GM12865 (cell line): ENCODE measurements around the gene CNOT3.
"Not testable (repeated sequence)": the region's sequence is repeated elsewhere in the genome, so short reads cannot be mapped to it uniquely, and the experiment has no call there.

Experiments used
- DNase-seq: peaks from one replicate; pipeline ENCODE4 v3.0.0; 2010; ENCODE audit warnings: low read depth
- H3K4me3 ChIP-seq: 2 replicates; pipeline ENCODE4 v1.5.1; 2011; ENCODE audit warnings: mild to moderate bottlenecking, low read depth, low read length, control low read depth
- TF ChIP-seq, protein P1 (sequence below): IDR thresholded peaks from 2 replicates; pipeline ENCODE4 v1.5.1; 2011; ENCODE audit warnings: low read length, control low read depth, low read depth, inconsistent platforms; ENCODE audit not compliant: insufficient read depth; ENCODE audit errors: missing control alignments

Gene CNOT3

DNA sequence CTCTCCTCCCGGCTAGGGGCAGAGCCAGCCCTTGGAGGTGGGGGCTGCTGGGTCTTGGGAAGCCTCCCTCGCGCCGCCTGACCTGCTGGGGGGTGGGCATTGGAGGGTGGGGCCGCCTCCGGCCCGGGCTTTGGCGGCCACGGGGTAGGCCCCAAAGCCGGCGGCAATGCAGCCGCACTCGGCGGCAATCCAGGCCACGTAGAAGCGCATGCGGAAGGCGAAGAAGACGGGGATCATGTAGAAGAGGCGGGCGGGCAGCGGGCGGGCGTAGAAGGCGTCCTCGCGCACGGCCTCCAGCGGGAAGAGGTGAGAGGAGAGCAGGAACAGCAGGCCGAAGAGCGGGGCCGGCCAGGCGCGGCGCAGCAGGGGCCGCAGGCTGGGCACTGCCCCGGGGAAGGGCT lies 43.1 kb downstream of the CNOT3 start:
- TF ChIP-seq, protein P1, sequence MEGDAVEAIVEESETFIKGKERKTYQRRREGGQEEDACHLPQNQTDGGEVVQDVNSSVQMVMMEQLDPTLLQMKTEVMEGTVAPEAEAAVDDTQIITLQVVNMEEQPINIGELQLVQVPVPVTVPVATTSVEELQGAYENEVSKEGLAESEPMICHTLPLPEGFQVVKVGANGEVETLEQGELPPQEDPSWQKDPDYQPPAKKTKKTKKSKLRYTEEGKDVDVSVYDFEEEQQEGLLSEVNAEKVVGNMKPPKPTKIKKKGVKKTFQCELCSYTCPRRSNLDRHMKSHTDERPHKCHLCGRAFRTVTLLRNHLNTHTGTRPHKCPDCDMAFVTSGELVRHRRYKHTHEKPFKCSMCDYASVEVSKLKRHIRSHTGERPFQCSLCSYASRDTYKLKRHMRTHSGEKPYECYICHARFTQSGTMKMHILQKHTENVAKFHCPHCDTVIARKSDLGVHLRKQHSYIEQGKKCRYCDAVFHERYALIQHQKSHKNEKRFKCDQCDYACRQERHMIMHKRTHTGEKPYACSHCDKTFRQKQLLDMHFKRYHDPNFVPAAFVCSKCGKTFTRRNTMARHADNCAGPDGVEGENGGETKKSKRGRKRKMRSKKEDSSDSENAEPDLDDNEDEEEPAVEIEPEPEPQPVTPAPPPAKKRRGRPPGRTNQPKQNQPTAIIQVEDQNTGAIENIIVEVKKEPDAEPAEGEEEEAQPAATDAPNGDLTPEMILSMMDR, result no peak
- DNase-seq, result no peak

DNA sequence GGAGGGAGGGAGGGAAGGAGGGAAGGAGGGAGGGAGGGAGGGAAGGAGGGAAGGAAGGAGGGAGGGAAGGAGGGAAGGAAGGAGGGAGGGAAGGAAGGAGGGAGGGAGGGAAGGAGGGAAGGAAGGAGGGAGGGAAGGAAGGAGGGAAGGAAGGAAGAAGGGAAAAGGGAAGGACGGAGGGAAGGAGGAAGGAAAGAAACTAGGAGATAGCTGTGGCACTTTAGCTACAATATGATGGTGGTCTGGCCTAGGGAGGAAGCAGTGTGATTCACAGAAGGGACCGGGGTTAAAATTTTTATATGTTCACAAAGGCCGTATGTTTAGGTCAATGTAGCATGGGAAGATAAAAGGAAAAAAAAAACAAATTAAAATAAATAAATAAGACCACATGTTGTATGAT lies 44.3 kb downstream of the CNOT3 start:
- DNase-seq, H3K4me3 ChIP-seq: not testable (repeated sequence)

More for the DNA sequence above, 43.1 kb downstream of the CNOT3 start:
- H3K4me3 ChIP-seq, result no peak overlapping the region

DNA sequence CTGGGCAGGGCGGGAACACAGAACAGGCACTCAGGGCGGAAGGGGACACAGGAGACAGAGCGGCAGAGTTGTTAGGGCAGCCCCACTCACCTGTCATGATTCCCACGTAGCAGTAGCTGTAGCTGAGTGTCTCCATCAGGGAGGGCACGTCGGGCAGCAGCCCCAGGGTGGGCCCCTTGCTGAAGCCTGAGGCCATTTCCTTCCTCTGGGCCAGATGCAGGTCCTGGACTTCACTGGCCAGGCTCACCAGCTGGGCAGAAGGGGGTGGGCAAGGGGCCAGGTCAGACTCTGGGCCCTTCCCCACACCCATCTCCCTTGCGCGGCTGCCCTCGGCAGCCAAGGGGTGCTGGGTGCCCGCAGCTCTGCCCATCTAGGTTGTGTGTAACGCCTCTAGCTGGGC lies 45.9 kb downstream of the CNOT3 start:
- no peak for DNase-seq
- H3K4me3 ChIP-seq, result no peak overlapping the region
- TF ChIP-seq, protein P1, result no peak

DNA sequence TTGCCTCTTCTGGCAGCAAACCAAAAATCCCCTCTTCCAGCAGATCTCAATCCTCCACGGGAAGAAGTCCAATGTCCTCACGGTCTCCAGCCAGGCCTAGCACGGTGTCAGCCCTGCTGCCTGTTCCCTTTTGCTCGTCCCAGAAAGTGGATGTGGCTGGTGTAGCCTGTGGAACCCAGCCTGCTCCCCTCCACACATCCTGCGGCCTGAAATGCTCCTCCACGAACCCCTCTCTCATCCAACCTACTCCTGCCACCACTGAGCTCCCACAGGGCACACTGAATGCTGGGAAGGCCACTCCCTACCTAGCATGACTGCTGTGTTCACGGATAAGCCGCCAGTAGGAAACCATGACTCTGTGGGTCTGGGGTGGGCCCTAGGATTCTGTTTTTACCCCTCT lies 48.8 kb downstream of the CNOT3 start:
- no peak for DNase-seq
- TF ChIP-seq, protein P1, result no peak
- H3K4me3 ChIP-seq, result no peak overlapping the region

DNA sequence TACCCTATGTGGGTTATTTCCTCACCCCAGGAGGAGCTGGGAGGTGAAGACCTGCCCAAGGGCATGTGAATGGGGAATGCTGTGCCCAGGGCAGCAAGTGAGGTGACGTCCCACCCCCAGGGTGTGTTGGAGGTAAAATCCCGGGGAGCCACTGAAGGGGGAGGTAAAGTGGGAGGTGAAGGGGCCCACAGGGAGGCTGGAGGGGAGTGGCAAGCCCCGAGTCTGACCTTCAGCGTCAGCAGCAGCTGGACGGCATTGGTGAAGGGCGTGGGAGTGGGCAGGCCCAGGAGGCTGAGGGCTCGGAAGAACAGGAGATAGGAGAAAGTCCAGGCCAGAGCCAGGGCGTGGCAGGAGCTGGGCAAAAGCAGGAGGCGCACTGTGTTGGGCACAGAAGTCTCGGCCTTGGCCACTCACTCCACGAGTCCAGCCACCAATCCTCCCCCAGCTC lies 49.4 kb downstream of the CNOT3 start:
- DNase-seq, result no peak
- no peak overlapping the region for H3K4me3 ChIP-seq
- TF ChIP-seq, protein P1, result no peak

DNA sequence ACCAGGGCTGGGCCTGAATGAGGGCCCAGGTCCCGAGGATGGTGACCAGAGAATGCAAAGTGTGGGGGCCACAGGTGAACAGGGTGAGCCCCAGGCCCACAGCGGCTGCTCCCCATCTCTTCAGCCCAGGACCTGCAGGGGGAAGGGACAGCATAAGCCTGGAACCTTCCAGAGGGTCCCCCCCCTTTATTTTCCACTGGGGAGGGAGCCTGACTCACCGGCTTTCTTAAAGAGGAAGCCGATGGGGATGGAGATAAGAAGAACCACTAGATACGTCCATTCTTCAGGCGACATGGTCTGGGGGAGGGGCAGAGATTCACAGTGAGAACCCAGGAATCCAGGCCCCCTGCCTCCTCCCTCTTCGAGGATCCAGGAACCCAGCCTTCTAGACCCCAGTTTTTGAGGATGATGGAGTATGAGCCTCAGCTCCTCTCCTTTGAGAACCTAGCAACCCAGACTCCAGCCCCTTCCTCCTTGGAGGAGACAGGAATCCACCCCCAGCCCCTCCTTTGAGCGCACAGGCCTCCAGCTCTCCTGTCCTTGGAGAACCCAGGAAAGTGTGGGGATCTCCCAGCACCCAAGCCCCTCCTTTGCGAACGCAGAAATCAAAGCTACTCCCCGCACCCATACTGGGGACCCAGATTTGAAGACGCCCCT lies 50.8 kb downstream of the CNOT3 start:
- peak overlapping the region; percentile 89 for H3K4me3 ChIP-seq
- TF ChIP-seq, protein P1, result no peak
- no peak for DNase-seq

DNA sequence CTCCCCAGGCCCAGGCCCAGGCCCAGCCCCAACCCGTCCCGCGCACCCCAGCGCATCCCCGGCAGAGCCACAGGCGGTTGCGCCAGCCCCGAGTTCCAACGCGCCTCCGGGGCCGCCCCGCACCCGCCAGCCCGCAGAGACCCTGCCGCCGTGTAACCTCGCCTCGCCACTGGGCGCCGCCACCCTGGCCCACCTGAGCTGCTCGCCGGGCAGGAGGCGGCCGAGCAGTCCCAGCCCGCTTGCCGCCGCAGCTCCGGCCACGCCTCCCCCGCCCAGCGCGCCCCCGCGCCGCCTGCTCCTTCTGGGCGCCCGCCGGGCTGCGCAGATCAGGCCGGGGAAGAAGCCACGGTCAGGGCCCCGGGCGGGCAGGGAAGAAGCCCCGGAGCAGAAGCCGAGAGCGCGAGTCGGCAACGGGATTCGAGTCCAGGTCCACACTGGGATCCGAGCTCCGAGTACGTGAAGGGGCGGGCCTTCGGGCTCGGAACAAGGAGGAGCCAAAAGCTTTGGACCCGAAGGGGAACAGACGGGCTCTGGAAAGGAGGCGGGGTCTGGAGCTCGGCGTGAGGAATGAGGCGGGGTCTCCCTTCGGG lies 51.7 kb downstream of the CNOT3 start, which contains the start of gene MBOAT7:
Gene MBOAT7, minus strand, starts transcription at position 436 of the 590 bp plus-strand sequence. CDS start 1,072 bp downstream, outside the sequence.
- no peak for DNase-seq
- peak within 1 kb of the TSS; percentile 89 for H3K4me3 ChIP-seq
- TF ChIP-seq, protein P1, result peak; percentile 44
